ENCODE measurements around the gene VAV3. TPM values are rescaled to one million over a fixed set of nuclear protein-coding genes. Genes with fewer than 3 reads are reported as not detected.
A peak's percentile ranks its signal among the peaks of the same experiment; 100 is the strongest.

VAV3 gene
- total RNA-seq, 1 donor from 2014 or later = 159 TPM

- Mint-ChIP-seq H3K9me3 (ENCODE audit: unreplicated experiment) (no peaks in the 10 kb centered on the region), H3K36me3 (ENCODE audit: low read depth, unreplicated experiment) (peaks cover 54% of the 10 kb centered on the region), H3K4me1 (ENCODE audit: unreplicated experiment) (peaks cover 23% of the 10 kb centered on the region), H3K4me3 (ENCODE audit: unreplicated experiment) (no peak overlapping the region), H3K27me3 (ENCODE audit: unreplicated experiment) (peaks cover 8% of the 10 kb centered on the region), H3K27ac (ENCODE audit: unreplicated experiment) (no peak overlapping the region)
- TF ChIP-seq CTCF (IDR thresholded peaks at IDR 0.05; ENCODE audit: unreplicated experiment) = no peak
- DNase-seq (ENCODE audit: low spot score) = no peak
Observed at GRCh38 chr1:107695341-107695740, 269.6 kb downstream of the VAV3 start.

GRCh38 chr1:107692580-107693345 is 272.2 kb downstream of the VAV3 start:
- no peak for DNase-seq (ENCODE audit: low spot score)
- no peak for TF ChIP-seq CTCF (IDR thresholded peaks at IDR 0.05; ENCODE audit: unreplicated experiment)

GRCh38 chr1:107691540-107691939 is 273.4 kb downstream of the VAV3 start:
- TF ChIP-seq CTCF (IDR thresholded peaks at IDR 0.05; ENCODE audit: unreplicated experiment) = no peak
- H3K9me3 Mint-ChIP-seq (ENCODE audit: unreplicated experiment) = no peaks in the 10 kb centered on the region
- H3K4me1 Mint-ChIP-seq (ENCODE audit: unreplicated experiment) = peaks cover 30% of the 10 kb centered on the region
- DNase-seq (ENCODE audit: low spot score) = no peak
- H3K27ac Mint-ChIP-seq (ENCODE audit: unreplicated experiment) = no peak overlapping the region
- peaks cover 25% of the 10 kb centered on the region for H3K36me3 Mint-ChIP-seq (ENCODE audit: low read depth, unreplicated experiment)
- H3K27me3 Mint-ChIP-seq (ENCODE audit: unreplicated experiment) = peaks cover 6% of the 10 kb centered on the region
- no peak overlapping the region for H3K4me3 Mint-ChIP-seq (ENCODE audit: unreplicated experiment)

More at GRCh38 chr1:107692580-107693345, 272.2 kb downstream of the VAV3 start:
- Mint-ChIP-seq H3K27ac (ENCODE audit: unreplicated experiment) (no peak overlapping the region), H3K4me3 (ENCODE audit: unreplicated experiment) (no peak overlapping the region), H3K4me1 (ENCODE audit: unreplicated experiment) (peaks cover 32% of the 10 kb centered on the region), H3K27me3 (ENCODE audit: unreplicated experiment) (peaks cover 6% of the 10 kb centered on the region), H3K9me3 (ENCODE audit: unreplicated experiment) (no peaks in the 10 kb centered on the region), H3K36me3 (ENCODE audit: low read depth, unreplicated experiment) (peaks cover 35% of the 10 kb centered on the region)

- no peak for DNase-seq (ENCODE audit: low spot score)
- peak overlapping the region; percentile 9 for H3K4me3 Mint-ChIP-seq (ENCODE audit: unreplicated experiment)
- H3K27me3 Mint-ChIP-seq (ENCODE audit: unreplicated experiment) = peaks cover 5% of the 10 kb centered on the region
- H3K27ac Mint-ChIP-seq (ENCODE audit: unreplicated experiment) = peak overlapping the region; percentile 76
- peaks cover 32% of the 10 kb centered on the region for H3K4me1 Mint-ChIP-seq (ENCODE audit: unreplicated experiment)
- H3K36me3 Mint-ChIP-seq (ENCODE audit: low read depth, unreplicated experiment) = peaks cover 26% of the 10 kb centered on the region
- H3K9me3 Mint-ChIP-seq (ENCODE audit: unreplicated experiment) = no peaks in the 10 kb centered on the region
- no peak for TF ChIP-seq CTCF (IDR thresholded peaks at IDR 0.05; ENCODE audit: unreplicated experiment)
Observed at GRCh38 chr1:107690491-107690890, 274.5 kb downstream of the VAV3 start.

GRCh38 chr1:107689733-107690132 is 275.2 kb downstream of the VAV3 start:
- Mint-ChIP-seq H3K27ac (ENCODE audit: unreplicated experiment) (no peak overlapping the region), H3K36me3 (ENCODE audit: low read depth, unreplicated experiment) (peaks cover 19% of the 10 kb centered on the region), H3K4me3 (ENCODE audit: unreplicated experiment) (no peak overlapping the region)

More at GRCh38 chr1:107689733-107690132, 275.2 kb downstream of the VAV3 start:
- no peak for TF ChIP-seq CTCF (IDR thresholded peaks at IDR 0.05; ENCODE audit: unreplicated experiment)
- Mint-ChIP-seq H3K27me3 (ENCODE audit: unreplicated experiment) (peaks cover 1% of the 10 kb centered on the region), H3K4me1 (ENCODE audit: unreplicated experiment) (peaks cover 32% of the 10 kb centered on the region), H3K9me3 (ENCODE audit: unreplicated experiment) (no peaks in the 10 kb centered on the region)
- DNase-seq (ENCODE audit: low spot score) = no peak

Measured in endothelial cell (in vitro differentiated cells).